H1 (cell line): ENCODE data around the gene PROK1. TPM values are rescaled to one million over a fixed set of nuclear protein-coding genes. Genes with fewer than 3 reads are reported as not detected.

Source experiments
- ATF2 ChIP-seq: IDR thresholded peaks from 2 replicates; pipeline ENCODE4 v1.6.1; 2012; ENCODE audit warnings: low read length, inconsistent platforms
- BCL11A ChIP-seq, 2 experiments: IDR thresholded peaks; one replicate each; pipeline ENCODE4 v1.6.1; 2011; ENCODE audit warnings: low read depth in 2 of 2, low read length in 2 of 2, mild to moderate bottlenecking in 2 of 2
- CTBP2 ChIP-seq: IDR thresholded peaks from 2 replicates; pipeline ENCODE4 v1.7.0; 2011; ENCODE audit warnings: borderline replicate concordance, mild to moderate bottlenecking, moderate library complexity, mixed read lengths, low read length; ENCODE audit not compliant: insufficient read depth, insufficient read length
- KDM4A ChIP-seq: IDR thresholded peaks from one replicate; pipeline ENCODE4 v1.7.1; 2012; ENCODE audit warnings: low read depth, mild to moderate bottlenecking, moderate library complexity, low read length, inconsistent platforms; ENCODE audit not compliant: severe bottlenecking
- POLR2AphosphoS5 ChIP-seq: IDR thresholded peaks from 2 replicates; pipeline ENCODE4 v1.6.1; 2011; ENCODE audit warnings: low read depth, low read length
- RAD21 ChIP-seq, 2 experiments: IDR thresholded peaks in 1 of 2; conservative IDR thresholded peaks in 1 of 2; 2 replicates each; pipeline ENCODE4 v1.6.1; 2011; ENCODE audit warnings: low read depth in 2 of 2, low read length in 2 of 2, improper control_type of control experiment in 1 of 2, inconsistent platforms in 1 of 2, mild to moderate bottlenecking in 1 of 2, moderate library complexity in 1 of 2
- polyA plus RNA-seq, 7 experiments: library from polyadenylated mRNA; depleted of rRNA in 3 of 7; stranded (reverse) in 5 of 7; unstranded in 2 of 7; fragments of >200 nt in 5 of 7; fragments of 200-250 nt in 2 of 7; gene quantifications; 1 replicate in 5 of 7; 2 replicates in 1 of 7; 4 replicates in 1 of 7; pipeline versions ENCODE4 v1.2.1 to v1.2.3, GENCODE V29; 2011 to 2013; ENCODE audit warnings: missing spikeins in 2 of 7, mixed read lengths in 2 of 7
- total RNA-seq: library from RNA; stranded (reverse); fragmentation: NEBNext Ultra II Directional; extraction: Animal tissue kit (Norgen Biotek cat#: 25700); gene quantifications from 2 replicates; pipeline ENCODE4 v1.2.1, GENCODE V29; 2021
- TF ChIP-seq, protein P1 (sequence below): fragments of 300-600 bp; sonication (generic); IDR thresholded peaks from 2 replicates; pipeline ENCODE4 v1.7.1; 2012; ENCODE audit warnings: low read length, moderate library complexity, mild to moderate bottlenecking, inconsistent platforms; ENCODE audit not compliant: insufficient replicate concordance
- TF ChIP-seq, protein P2 (sequence below): IDR thresholded peaks from 2 replicates; pipeline ENCODE4 v1.6.1; 2011; ENCODE audit warnings: low read length, improper control_type of control experiment

PROK1 gene
- total and polyA plus RNA-seq, 2 of the 8 experiments (the other 6 are each of a cell fraction or from before 2014, with no cell fraction given): 0.12 TPM; not detected in 1

DNA sequence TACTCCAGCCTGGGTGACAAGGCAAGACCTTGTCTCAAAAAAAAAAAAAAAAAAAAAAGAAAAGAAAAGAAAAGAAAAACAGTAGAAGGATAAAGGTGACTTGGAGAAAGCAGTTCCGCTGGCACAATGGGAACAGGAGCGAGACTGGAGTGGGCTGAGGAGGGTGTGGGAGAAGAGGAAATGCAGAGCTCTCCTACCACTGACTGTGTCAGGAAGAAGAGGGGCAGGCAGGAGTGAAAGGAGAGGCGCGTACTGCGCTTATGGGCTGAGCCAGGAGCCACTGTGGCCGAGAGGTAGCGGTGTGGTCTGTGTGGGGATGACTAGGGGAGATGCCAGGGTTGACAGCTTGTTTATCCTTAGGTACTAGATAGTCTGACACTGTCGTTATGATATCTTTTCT lies 6.4 kb upstream of the PROK1 start (continued):
- no peak for TF ChIP-seq ATF2
- TF ChIP-seq CTBP2: no peak
- TF ChIP-seq KDM4A: no peak
- TF ChIP-seq POLR2AphosphoS5: no peak
- TF ChIP-seq BCL11A (IDR thresholded peaks at IDR 0.05; ENCODE audit: low read depth in 2 of 2, low read length in 2 of 2): no peak
- TF ChIP-seq, protein P1, sequence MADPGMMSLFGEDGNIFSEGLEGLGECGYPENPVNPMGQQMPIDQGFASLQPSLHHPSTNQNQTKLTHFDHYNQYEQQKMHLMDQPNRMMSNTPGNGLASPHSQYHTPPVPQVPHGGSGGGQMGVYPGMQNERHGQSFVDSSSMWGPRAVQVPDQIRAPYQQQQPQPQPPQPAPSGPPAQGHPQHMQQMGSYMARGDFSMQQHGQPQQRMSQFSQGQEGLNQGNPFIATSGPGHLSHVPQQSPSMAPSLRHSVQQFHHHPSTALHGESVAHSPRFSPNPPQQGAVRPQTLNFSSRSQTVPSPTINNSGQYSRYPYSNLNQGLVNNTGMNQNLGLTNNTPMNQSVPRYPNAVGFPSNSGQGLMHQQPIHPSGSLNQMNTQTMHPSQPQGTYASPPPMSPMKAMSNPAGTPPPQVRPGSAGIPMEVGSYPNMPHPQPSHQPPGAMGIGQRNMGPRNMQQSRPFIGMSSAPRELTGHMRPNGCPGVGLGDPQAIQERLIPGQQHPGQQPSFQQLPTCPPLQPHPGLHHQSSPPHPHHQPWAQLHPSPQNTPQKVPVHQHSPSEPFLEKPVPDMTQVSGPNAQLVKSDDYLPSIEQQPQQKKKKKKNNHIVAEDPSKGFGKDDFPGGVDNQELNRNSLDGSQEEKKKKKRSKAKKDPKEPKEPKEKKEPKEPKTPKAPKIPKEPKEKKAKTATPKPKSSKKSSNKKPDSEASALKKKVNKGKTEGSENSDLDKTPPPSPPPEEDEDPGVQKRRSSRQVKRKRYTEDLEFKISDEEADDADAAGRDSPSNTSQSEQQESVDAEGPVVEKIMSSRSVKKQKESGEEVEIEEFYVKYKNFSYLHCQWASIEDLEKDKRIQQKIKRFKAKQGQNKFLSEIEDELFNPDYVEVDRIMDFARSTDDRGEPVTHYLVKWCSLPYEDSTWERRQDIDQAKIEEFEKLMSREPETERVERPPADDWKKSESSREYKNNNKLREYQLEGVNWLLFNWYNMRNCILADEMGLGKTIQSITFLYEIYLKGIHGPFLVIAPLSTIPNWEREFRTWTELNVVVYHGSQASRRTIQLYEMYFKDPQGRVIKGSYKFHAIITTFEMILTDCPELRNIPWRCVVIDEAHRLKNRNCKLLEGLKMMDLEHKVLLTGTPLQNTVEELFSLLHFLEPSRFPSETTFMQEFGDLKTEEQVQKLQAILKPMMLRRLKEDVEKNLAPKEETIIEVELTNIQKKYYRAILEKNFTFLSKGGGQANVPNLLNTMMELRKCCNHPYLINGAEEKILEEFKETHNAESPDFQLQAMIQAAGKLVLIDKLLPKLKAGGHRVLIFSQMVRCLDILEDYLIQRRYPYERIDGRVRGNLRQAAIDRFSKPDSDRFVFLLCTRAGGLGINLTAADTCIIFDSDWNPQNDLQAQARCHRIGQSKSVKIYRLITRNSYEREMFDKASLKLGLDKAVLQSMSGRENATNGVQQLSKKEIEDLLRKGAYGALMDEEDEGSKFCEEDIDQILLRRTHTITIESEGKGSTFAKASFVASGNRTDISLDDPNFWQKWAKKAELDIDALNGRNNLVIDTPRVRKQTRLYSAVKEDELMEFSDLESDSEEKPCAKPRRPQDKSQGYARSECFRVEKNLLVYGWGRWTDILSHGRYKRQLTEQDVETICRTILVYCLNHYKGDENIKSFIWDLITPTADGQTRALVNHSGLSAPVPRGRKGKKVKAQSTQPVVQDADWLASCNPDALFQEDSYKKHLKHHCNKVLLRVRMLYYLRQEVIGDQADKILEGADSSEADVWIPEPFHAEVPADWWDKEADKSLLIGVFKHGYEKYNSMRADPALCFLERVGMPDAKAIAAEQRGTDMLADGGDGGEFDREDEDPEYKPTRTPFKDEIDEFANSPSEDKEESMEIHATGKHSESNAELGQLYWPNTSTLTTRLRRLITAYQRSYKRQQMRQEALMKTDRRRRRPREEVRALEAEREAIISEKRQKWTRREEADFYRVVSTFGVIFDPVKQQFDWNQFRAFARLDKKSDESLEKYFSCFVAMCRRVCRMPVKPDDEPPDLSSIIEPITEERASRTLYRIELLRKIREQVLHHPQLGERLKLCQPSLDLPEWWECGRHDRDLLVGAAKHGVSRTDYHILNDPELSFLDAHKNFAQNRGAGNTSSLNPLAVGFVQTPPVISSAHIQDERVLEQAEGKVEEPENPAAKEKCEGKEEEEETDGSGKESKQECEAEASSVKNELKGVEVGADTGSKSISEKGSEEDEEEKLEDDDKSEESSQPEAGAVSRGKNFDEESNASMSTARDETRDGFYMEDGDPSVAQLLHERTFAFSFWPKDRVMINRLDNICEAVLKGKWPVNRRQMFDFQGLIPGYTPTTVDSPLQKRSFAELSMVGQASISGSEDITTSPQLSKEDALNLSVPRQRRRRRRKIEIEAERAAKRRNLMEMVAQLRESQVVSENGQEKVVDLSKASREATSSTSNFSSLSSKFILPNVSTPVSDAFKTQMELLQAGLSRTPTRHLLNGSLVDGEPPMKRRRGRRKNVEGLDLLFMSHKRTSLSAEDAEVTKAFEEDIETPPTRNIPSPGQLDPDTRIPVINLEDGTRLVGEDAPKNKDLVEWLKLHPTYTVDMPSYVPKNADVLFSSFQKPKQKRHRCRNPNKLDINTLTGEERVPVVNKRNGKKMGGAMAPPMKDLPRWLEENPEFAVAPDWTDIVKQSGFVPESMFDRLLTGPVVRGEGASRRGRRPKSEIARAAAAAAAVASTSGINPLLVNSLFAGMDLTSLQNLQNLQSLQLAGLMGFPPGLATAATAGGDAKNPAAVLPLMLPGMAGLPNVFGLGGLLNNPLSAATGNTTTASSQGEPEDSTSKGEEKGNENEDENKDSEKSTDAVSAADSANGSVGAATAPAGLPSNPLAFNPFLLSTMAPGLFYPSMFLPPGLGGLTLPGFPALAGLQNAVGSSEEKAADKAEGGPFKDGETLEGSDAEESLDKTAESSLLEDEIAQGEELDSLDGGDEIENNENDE: no peak
- TF ChIP-seq, protein P2, sequence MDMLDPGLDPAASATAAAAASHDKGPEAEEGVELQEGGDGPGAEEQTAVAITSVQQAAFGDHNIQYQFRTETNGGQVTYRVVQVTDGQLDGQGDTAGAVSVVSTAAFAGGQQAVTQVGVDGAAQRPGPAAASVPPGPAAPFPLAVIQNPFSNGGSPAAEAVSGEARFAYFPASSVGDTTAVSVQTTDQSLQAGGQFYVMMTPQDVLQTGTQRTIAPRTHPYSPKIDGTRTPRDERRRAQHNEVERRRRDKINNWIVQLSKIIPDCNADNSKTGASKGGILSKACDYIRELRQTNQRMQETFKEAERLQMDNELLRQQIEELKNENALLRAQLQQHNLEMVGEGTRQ: no peak
- no peak for TF ChIP-seq RAD21 (IDR thresholded peaks at IDR 0.05 in 1 of 2, conservative IDR thresholded peaks at IDR 0.05 in 1 of 2; ENCODE audit: low read depth in 2 of 2, low read length in 2 of 2)
